GM23338 (cell line): ENCODE measurements around the gene PPIP5K1.

Experiments used
- CTCF ChIP-seq, 2 experiments: fragments of 200-600 bp in 1 of 2; sonication (generic) in 1 of 2; conservative IDR thresholded peaks; 2 replicates each; pipeline versions ENCODE4 v1.5.1 to v1.6.1; 2016 to 2017; ENCODE audit warnings: antibody characterized with exemption in 2 of 2, low read depth in 2 of 2, mild to moderate bottlenecking in 2 of 2, moderate library complexity in 1 of 2
- EZH2 ChIP-seq: fragments of 200-600 bp; sonication (generic); IDR thresholded peaks from one replicate; pipeline ENCODE4 v1.8.0; 2017; ENCODE audit warnings: antibody characterized with exemption, mild to moderate bottlenecking, low read depth; ENCODE audit not compliant: unreplicated experiment
- EZH2phosphoT487 ChIP-seq: fragments of 200-600 bp; sonication (generic); IDR thresholded peaks from one replicate; pipeline ENCODE4 v1.8.1; 2018; ENCODE audit warnings: antibody characterized with exemption; ENCODE audit not compliant: unreplicated experiment

- no peak for TF ChIP-seq EZH2
- TF ChIP-seq EZH2phosphoT487 = no peak
- no peak for TF ChIP-seq CTCF (conservative IDR thresholded peaks at IDR 0.05; ENCODE audit: low read depth in 2 of 2)
Measured at GRCh38 chr15:43519196-43519595, 70.8 kb downstream of the PPIP5K1 start.
